ENCODE results near the gene PFKFB1.

GRCh38 chrX:55007656-55008055 is 13.7 kb upstream of the PFKFB1 start:
- TF ChIP-seq CTCF (IDR thresholded peaks at IDR 0.05; ENCODE audit: low read depth, low read length) (no peak), EZH2phosphoT487 (IDR thresholded peaks at IDR 0.05; ENCODE audit: low read depth) (no peak)
